ENCODE data around the gene FOXI1. TPM values are rescaled to one million over a fixed set of nuclear protein-coding genes. Genes with fewer than 3 reads are reported as not detected.

Gene FOXI1
- total RNA-seq, 1 donor, result not detected

GRCh38 chr5:170069512-170069911, 36.2 kb upstream of the FOXI1 start:
- no peak for DNase-seq (ENCODE audit: low read depth)
- no peak overlapping the region for H3K4me3 ChIP-seq (ENCODE audit: low read depth, low read length)
- TF ChIP-seq CTCF (IDR thresholded peaks at IDR 0.05; ENCODE audit: insufficient read depth, low read length), result no peak

GRCh38 chr5:170070556-170071412, 34.9 kb upstream of the FOXI1 start:
- H3K4me3 ChIP-seq (ENCODE audit: low read depth, low read length), result no peak overlapping the region
- peak; percentile 49 for DNase-seq (ENCODE audit: low read depth)
- peak; percentile 82 for TF ChIP-seq CTCF (IDR thresholded peaks at IDR 0.05; ENCODE audit: insufficient read depth, low read length)

GRCh38 chr5:170071748-170072147, 33.9 kb upstream of the FOXI1 start:
- DNase-seq (ENCODE audit: low read depth), result no peak
- TF ChIP-seq CTCF (IDR thresholded peaks at IDR 0.05; ENCODE audit: insufficient read depth, low read length), result no peak
- no peak overlapping the region for H3K4me3 ChIP-seq (ENCODE audit: low read depth, low read length)

- DNase-seq (ENCODE audit: low read depth), result no peak
- H3K4me3 ChIP-seq (ENCODE audit: low read depth, low read length), result no peak overlapping the region
- no peak for TF ChIP-seq CTCF (IDR thresholded peaks at IDR 0.05; ENCODE audit: insufficient read depth, low read length)
Measured at GRCh38 chr5:170075696-170076095, 30.0 kb upstream of the FOXI1 start.

GRCh38 chr5:170076211-170076610, 29.5 kb upstream of the FOXI1 start:
- TF ChIP-seq CTCF (IDR thresholded peaks at IDR 0.05; ENCODE audit: insufficient read depth, low read length), result no peak
- DNase-seq (ENCODE audit: low read depth), result no peak
- H3K4me3 ChIP-seq (ENCODE audit: low read depth, low read length), result no peak overlapping the region

GRCh38 chr5:170076739-170077138, 29.0 kb upstream of the FOXI1 start:
- no peak overlapping the region for H3K4me3 ChIP-seq (ENCODE audit: low read depth, low read length)
- no peak for TF ChIP-seq CTCF (IDR thresholded peaks at IDR 0.05; ENCODE audit: insufficient read depth, low read length)
- no peak for DNase-seq (ENCODE audit: low read depth)

All from fibroblast of the aortic adventitia (primary cell).